ENCODE measurements around the gene TEX13A.
A peak's percentile ranks its signal among the peaks of the same experiment; 100 is the strongest.

The TEX13A gene

DNA sequence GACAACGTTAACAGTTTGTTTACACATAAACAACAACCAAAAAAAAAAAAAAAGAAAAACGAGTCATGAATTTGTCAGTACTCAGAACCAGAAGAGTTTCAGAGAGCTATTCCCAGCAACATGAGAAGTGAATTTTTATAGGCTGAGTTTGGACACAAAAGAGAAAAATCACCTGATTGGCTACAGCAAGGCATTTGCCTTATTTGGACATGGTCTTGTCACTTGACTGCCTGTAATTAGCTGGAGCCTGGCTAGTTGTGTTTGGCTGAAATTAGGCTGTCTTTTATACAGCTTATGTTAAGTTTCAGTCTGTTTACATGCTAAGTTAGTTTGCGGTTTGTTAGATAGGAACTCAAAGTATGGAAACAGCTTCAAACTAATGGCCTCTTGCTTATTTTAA, 880 bp upstream of the TEX13A start:
- FAIRE-seq = no peak
- no peak for DNase-seq (ENCODE audit: insufficient read length)
- TF ChIP-seq POLR2AphosphoS5 (IDR thresholded peaks at IDR 0.05; ENCODE audit: low read depth, low read length) = no peak
- no peak for TF ChIP-seq TAF1 (IDR thresholded peaks at IDR 0.05; ENCODE audit: borderline replicate concordance, low read depth, low read length)
- TF ChIP-seq POLR2A (IDR thresholded peaks at IDR 0.05; ENCODE audit: low read depth, low read length) = no peak

GRCh38 chrX:105219454-105220401, 766 bp downstream of the TEX13A start:
- FAIRE-seq (no peak), DNase-seq (ENCODE audit: insufficient read length) (no peak)
- TF ChIP-seq TAF1 (IDR thresholded peaks at IDR 0.05; ENCODE audit: borderline replicate concordance, low read depth, low read length) = no peak

- no peak for TF ChIP-seq POLR2AphosphoS5 (IDR thresholded peaks at IDR 0.05; ENCODE audit: low read depth, low read length)
- no peak for TF ChIP-seq TAF1 (IDR thresholded peaks at IDR 0.05; ENCODE audit: borderline replicate concordance, low read depth, low read length)
- TF ChIP-seq POLR2A (IDR thresholded peaks at IDR 0.05; ENCODE audit: low read depth, low read length) = no peak
- DNase-seq (ENCODE audit: insufficient read length) (no peak), FAIRE-seq (no peak)
Measured at GRCh38 chrX:105211066-105211575, 9.4 kb downstream of the TEX13A start.

DNA sequence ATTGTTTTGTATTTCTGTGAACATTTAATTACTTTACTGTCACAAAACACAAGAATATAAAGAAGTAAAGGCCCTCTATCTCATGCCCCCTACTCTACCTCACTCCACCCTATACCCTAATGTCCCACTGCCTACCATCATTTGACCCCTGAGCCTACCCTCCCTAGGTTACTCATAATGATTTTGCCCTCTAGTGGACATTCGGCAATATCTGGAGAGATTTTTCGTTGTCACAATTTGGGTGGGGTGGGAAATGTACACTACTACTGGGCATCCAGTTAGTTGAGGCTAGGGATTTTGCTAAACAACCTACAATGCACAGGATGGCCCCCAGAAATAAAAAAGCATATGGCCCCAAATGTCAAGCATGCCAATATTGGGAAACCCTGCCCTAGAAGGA, 10.2 kb downstream of the TEX13A start:
- no peak for FAIRE-seq
- no peak for TF ChIP-seq TAF1 (IDR thresholded peaks at IDR 0.05; ENCODE audit: borderline replicate concordance, low read depth, low read length)
- no peak for TF ChIP-seq POLR2A (IDR thresholded peaks at IDR 0.05; ENCODE audit: low read depth, low read length)
- TF ChIP-seq POLR2AphosphoS5 (IDR thresholded peaks at IDR 0.05; ENCODE audit: low read depth, low read length) = no peak
- no peak for DNase-seq (ENCODE audit: insufficient read length)

DNA sequence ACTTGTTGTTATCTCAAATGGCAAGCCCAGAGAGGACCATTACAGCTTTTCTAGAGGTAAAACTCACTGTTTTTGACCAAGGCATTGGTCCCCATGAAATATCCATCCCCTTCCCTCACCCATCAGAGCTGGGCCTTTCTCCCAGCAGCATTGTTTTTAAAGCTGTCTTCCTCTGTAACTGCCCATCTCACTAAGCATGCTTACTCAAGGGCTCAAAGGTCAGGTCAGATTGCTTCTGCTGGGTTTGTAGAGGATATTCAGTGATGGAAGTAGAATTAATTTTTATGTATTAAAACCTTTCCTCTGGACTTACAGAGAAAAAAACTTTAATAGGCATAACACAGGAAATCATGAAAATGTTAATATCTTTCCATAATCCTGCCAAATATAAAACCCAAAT, 11.1 kb downstream of the TEX13A start:
- TF ChIP-seq TAF1 (IDR thresholded peaks at IDR 0.05; ENCODE audit: borderline replicate concordance, low read depth, low read length) (no peak), POLR2AphosphoS5 (IDR thresholded peaks at IDR 0.05; ENCODE audit: low read depth, low read length) (no peak), POLR2A (IDR thresholded peaks at IDR 0.05; ENCODE audit: low read depth, low read length) (no peak)
- peak; percentile 24 for FAIRE-seq
- no peak for DNase-seq (ENCODE audit: insufficient read length)

DNA sequence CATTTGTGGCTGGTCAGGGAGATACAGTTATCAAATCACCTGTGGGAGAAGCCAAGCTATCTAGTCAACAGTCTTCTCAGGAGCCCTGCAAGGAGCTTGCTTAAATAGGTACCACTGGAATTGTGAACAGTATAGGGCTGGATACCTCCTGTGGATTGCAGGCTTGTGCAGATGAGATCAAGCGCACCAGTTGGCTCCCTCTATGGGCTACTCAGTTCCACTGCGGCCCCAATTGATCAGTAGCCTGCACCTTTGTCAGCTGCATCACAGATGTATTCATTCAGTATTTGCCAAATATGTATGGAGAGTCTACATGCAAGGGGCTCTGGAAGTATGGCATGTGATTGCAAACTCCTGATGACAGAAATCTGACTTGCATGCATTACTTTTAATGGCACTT, 28.6 kb downstream of the TEX13A start:
- DNase-seq (ENCODE audit: insufficient read length) (no peak), FAIRE-seq (peak; percentile 21)
- no peak for TF ChIP-seq POLR2AphosphoS5 (IDR thresholded peaks at IDR 0.05; ENCODE audit: low read depth, low read length)
- TF ChIP-seq POLR2A (IDR thresholded peaks at IDR 0.05; ENCODE audit: low read depth, low read length) = no peak
- TF ChIP-seq TAF1 (IDR thresholded peaks at IDR 0.05; ENCODE audit: borderline replicate concordance, low read depth, low read length) = no peak

- FAIRE-seq (peak; percentile 57), DNase-seq (ENCODE audit: insufficient read length) (no peak)
- TF ChIP-seq TAF1 (IDR thresholded peaks at IDR 0.05; ENCODE audit: borderline replicate concordance, low read depth, low read length) (no peak), POLR2A (IDR thresholded peaks at IDR 0.05; ENCODE audit: low read depth, low read length) (no peak), POLR2AphosphoS5 (IDR thresholded peaks at IDR 0.05; ENCODE audit: low read depth, low read length) (no peak)
Measured at GRCh38 chrX:105190252-105190853, 30.1 kb downstream of the TEX13A start.

DNA sequence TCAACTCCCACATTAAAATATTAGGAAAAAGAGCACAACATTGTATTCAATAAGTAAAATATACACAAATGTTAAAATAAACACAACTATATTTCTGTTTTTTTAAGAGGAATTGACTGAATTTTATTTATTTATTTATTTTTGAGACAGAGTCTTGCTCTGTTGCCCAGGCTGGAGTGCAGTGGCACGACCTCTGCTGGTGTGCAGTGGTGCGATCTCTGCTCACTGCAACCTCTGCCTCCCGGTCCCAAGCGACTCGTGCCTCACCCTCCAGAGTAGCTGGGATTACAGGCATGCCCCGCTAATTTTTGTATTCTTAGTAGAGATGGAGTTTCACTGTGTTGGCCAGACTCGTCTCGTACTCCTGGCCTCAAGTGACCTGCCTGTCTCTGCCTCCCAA, 31.4 kb downstream of the TEX13A start:
- no peak for TF ChIP-seq POLR2AphosphoS5 (IDR thresholded peaks at IDR 0.05; ENCODE audit: low read depth, low read length)
- no peak for TF ChIP-seq POLR2A (IDR thresholded peaks at IDR 0.05; ENCODE audit: low read depth, low read length)
- FAIRE-seq = no peak
- no peak for DNase-seq (ENCODE audit: insufficient read length)

DNA sequence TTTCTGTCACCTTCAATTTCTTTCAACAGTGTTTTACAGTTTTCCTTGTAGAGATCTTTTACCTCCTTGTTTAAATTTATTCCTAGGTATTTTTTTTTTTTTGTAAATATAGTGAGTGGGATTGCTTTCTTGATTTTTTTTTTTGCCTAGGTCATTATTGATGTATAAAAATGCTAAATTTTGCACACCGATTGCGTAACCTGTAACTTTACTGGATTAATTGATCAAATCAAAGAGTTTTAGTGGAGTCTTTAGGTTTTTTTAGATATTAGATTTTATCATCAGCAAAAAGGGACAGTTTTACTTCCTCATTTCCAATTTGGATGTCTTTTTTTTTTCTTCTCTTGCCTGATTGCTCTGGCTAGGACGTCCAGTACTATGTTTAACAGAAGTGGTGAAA, 40.9 kb downstream of the TEX13A start:
- no peak for DNase-seq (ENCODE audit: insufficient read length)
- TF ChIP-seq TAF1 (IDR thresholded peaks at IDR 0.05; ENCODE audit: borderline replicate concordance, low read depth, low read length) (no peak), POLR2A (IDR thresholded peaks at IDR 0.05; ENCODE audit: low read depth, low read length) (no peak), POLR2AphosphoS5 (IDR thresholded peaks at IDR 0.05; ENCODE audit: low read depth, low read length) (no peak)
- no peak for FAIRE-seq

GRCh38 chrX:105173071-105173470, 47.4 kb downstream of the TEX13A start:
- no peak for TF ChIP-seq TAF1 (IDR thresholded peaks at IDR 0.05; ENCODE audit: borderline replicate concordance, low read depth, low read length)
- no peak for TF ChIP-seq POLR2A (IDR thresholded peaks at IDR 0.05; ENCODE audit: low read depth, low read length)
- no peak for TF ChIP-seq POLR2AphosphoS5 (IDR thresholded peaks at IDR 0.05; ENCODE audit: low read depth, low read length)
- DNase-seq (ENCODE audit: insufficient read length) (no peak), FAIRE-seq (no peak)
